Stimulated activated naive B cell treated with anti-CD40 and anti-IgM and Interleukin-4, amounts not matched to agents 10 μg/mL and 1 μg/mL and 100 μg/mL, for 72 hours (primary cell): ENCODE data around the gene USP36.

ENCODE experiments used
- ATAC-seq, 2 donors: fragments of 150-1000 bp; cut with Tn5 transposase; replicated peaks; 2 replicates each; pipeline ENCODE4 v1.10.0; 2021; ENCODE audit warnings: moderate library complexity in 1 of 2
- DNase-seq: peaks from one replicate; pipeline ENCODE4 v3.0.0; 2021
- H3K27ac Mint-ChIP-seq: one replicate; pipeline ENCODE4 v1.8.0; 2022; ENCODE audit warnings: mild to moderate bottlenecking, mixed read lengths
- H3K27me3 Mint-ChIP-seq, 2 donors: one replicate each; pipeline ENCODE4 v1.8.0; 2022; ENCODE audit warnings: mixed read lengths in 2 of 2
- H3K36me3 Mint-ChIP-seq, 2 donors: one replicate each; pipeline ENCODE4 v1.8.0; 2022; ENCODE audit warnings: mixed read lengths in 2 of 2, mild to moderate bottlenecking in 1 of 2
- H3K4me1 Mint-ChIP-seq, 2 donors: one replicate each; pipeline ENCODE4 v1.8.0; 2022; ENCODE audit warnings: mixed read lengths in 2 of 2, mild to moderate bottlenecking in 1 of 2
- H3K4me3 Mint-ChIP-seq, 2 donors: one replicate each; pipeline ENCODE4 v1.8.0; 2022; ENCODE audit warnings: mild to moderate bottlenecking in 2 of 2, mixed read lengths in 2 of 2, moderate library complexity in 1 of 2
- H3K9me3 Mint-ChIP-seq, 2 donors: one replicate each; pipeline ENCODE4 v1.8.0; 2022; ENCODE audit warnings: mixed read lengths in 2 of 2, mild to moderate bottlenecking in 1 of 2

USP36 gene

GRCh38 chr17:78804777-78805176 is 35.8 kb downstream of the USP36 start:
- Mint-ChIP-seq H3K36me3 (peaks cover 70 to 71% of the 10 kb centered on the region in 2 donors), H3K27me3 (no peaks in the 10 kb centered on the region), H3K9me3 (no peaks in the 10 kb centered on the region), H3K4me3 (no peak overlapping the region), H3K27ac (peak overlapping the region; percentile 6), H3K4me1 (peaks cover 27 to 35% of the 10 kb centered on the region in 2 donors)
- no peak for DNase-seq
- ATAC-seq: no peak

- Mint-ChIP-seq H3K27me3 (no peaks in the 10 kb centered on the region), H3K36me3 (peaks cover 76% of the 10 kb centered on the region in 2 donors), H3K9me3 (no peaks in the 10 kb centered on the region), H3K4me1 (peaks cover 37 to 40% of the 10 kb centered on the region in 2 donors), H3K27ac (peak overlapping the region; percentile 72), H3K4me3 (no peak overlapping the region)
- ATAC-seq: no peak
- DNase-seq: no peak
Measured at GRCh38 chr17:78803186-78803845, 37.3 kb downstream of the USP36 start.

GRCh38 chr17:78802459-78802858 is 38.2 kb downstream of the USP36 start:
- peaks cover 76 to 84% of the 10 kb centered on the region in 2 donors for H3K36me3 Mint-ChIP-seq
- H3K4me3 Mint-ChIP-seq: no peak overlapping the region
- peak overlapping the region; percentile 3 for H3K27ac Mint-ChIP-seq

GRCh38 chr17:78802008-78802407 is 38.6 kb downstream of the USP36 start:
- no peaks in the 10 kb centered on the region for H3K27me3 Mint-ChIP-seq
- DNase-seq (no peak), ATAC-seq (no peak)
- peaks cover 34% of the 10 kb centered on the region in 2 donors for H3K4me1 Mint-ChIP-seq
- H3K9me3 Mint-ChIP-seq: no peaks in the 10 kb centered on the region
- peaks cover 75 to 82% of the 10 kb centered on the region in 2 donors for H3K36me3 Mint-ChIP-seq
- H3K4me3 Mint-ChIP-seq: no peak overlapping the region
- no peak overlapping the region for H3K27ac Mint-ChIP-seq

More at GRCh38 chr17:78802459-78802858, 38.2 kb downstream of the USP36 start:
- Mint-ChIP-seq H3K4me1 (peaks cover 37 to 39% of the 10 kb centered on the region in 2 donors), H3K27me3 (no peaks in the 10 kb centered on the region), H3K9me3 (no peaks in the 10 kb centered on the region)
- DNase-seq: no peak
- ATAC-seq: no peak

GRCh38 chr17:78800132-78800931 is 40.3 kb downstream of the USP36 start:
- DNase-seq (no peak), ATAC-seq (no peak)
- Mint-ChIP-seq H3K4me1 (peaks cover 18 to 19% of the 10 kb centered on the region in 2 donors), H3K27me3 (no peaks in the 10 kb centered on the region), H3K36me3 (peaks cover 72 to 82% of the 10 kb centered on the region in 2 donors), H3K9me3 (no peaks in the 10 kb centered on the region), H3K27ac (peak overlapping the region; percentile 20), H3K4me3 (no peak overlapping the region)

- Mint-ChIP-seq H3K4me1 (peaks cover 16 to 17% of the 10 kb centered on the region in 2 donors), H3K36me3 (peaks cover 74 to 87% of the 10 kb centered on the region in 2 donors), H3K27ac (peak overlapping the region; percentile 91), H3K27me3 (no peaks in the 10 kb centered on the region), H3K4me3 (no peak overlapping the region), H3K9me3 (no peaks in the 10 kb centered on the region)
- DNase-seq (no peak), ATAC-seq (peak; percentile 66 to 74)
Measured at GRCh38 chr17:78798695-78799559, 41.7 kb downstream of the USP36 start.

- Mint-ChIP-seq H3K27ac (peak overlapping the region; percentile 91), H3K4me1 (peaks cover 18 to 19% of the 10 kb centered on the region in 2 donors)
- ATAC-seq: no peak
Measured at GRCh38 chr17:78797691-78798585, 42.7 kb downstream of the USP36 start.

GRCh38 chr17:78797213-78797612 is 43.4 kb downstream of the USP36 start:
- ATAC-seq: no peak
- H3K27ac Mint-ChIP-seq: no peak overlapping the region
- peaks cover 18 to 21% of the 10 kb centered on the region in 2 donors for H3K4me1 Mint-ChIP-seq
- H3K36me3 Mint-ChIP-seq: peaks cover 66 to 86% of the 10 kb centered on the region in 2 donors
- no peaks in the 10 kb centered on the region for H3K27me3 Mint-ChIP-seq
- no peaks in the 10 kb centered on the region for H3K9me3 Mint-ChIP-seq
- H3K4me3 Mint-ChIP-seq: no peak overlapping the region
- no peak for DNase-seq

More at GRCh38 chr17:78797691-78798585, 42.7 kb downstream of the USP36 start:
- Mint-ChIP-seq H3K36me3 (peaks cover 73 to 89% of the 10 kb centered on the region in 2 donors), H3K27me3 (no peaks in the 10 kb centered on the region), H3K4me3 (peak overlapping the region in 1 of 2 donors; percentile 2), H3K9me3 (no peaks in the 10 kb centered on the region)
- no peak for DNase-seq

GRCh38 chr17:78796517-78796900 is 44.1 kb downstream of the USP36 start:
- no peaks in the 10 kb centered on the region for H3K27me3 Mint-ChIP-seq
- H3K4me1 Mint-ChIP-seq: peaks cover 18 to 27% of the 10 kb centered on the region in 2 donors
- no peak overlapping the region for H3K4me3 Mint-ChIP-seq
- no peak for DNase-seq
- H3K9me3 Mint-ChIP-seq: no peaks in the 10 kb centered on the region
- no peak overlapping the region for H3K27ac Mint-ChIP-seq
- H3K36me3 Mint-ChIP-seq: peaks cover 68 to 90% of the 10 kb centered on the region in 2 donors
- no peak for ATAC-seq

- H3K4me3 Mint-ChIP-seq: no peak overlapping the region
- no peak for ATAC-seq
- H3K27me3 Mint-ChIP-seq: no peaks in the 10 kb centered on the region
- no peaks in the 10 kb centered on the region for H3K9me3 Mint-ChIP-seq
- no peak overlapping the region for H3K27ac Mint-ChIP-seq
- DNase-seq: no peak
- H3K36me3 Mint-ChIP-seq: peaks cover 65 to 88% of the 10 kb centered on the region in 2 donors
- H3K4me1 Mint-ChIP-seq: peaks cover 15 to 28% of the 10 kb centered on the region in 2 donors
Measured at GRCh38 chr17:78795861-78796516, 44.6 kb downstream of the USP36 start.

GRCh38 chr17:78794864-78795640 is 45.6 kb downstream of the USP36 start:
- ATAC-seq (no peak), DNase-seq (no peak)
- Mint-ChIP-seq H3K4me1 (peaks cover 12 to 22% of the 10 kb centered on the region in 2 donors), H3K27ac (no peak overlapping the region), H3K9me3 (no peaks in the 10 kb centered on the region), H3K4me3 (no peak overlapping the region), H3K27me3 (no peaks in the 10 kb centered on the region), H3K36me3 (peaks cover 59 to 82% of the 10 kb centered on the region in 2 donors)

GRCh38 chr17:78794399-78794798 is 46.2 kb downstream of the USP36 start:
- H3K4me1 Mint-ChIP-seq: peaks cover 11 to 27% of the 10 kb centered on the region in 2 donors
- H3K4me3 Mint-ChIP-seq: no peak overlapping the region
- H3K27ac Mint-ChIP-seq: peak overlapping the region; percentile 79
- DNase-seq: no peak
- H3K27me3 Mint-ChIP-seq: no peaks in the 10 kb centered on the region
- H3K9me3 Mint-ChIP-seq: no peaks in the 10 kb centered on the region
- no peak for ATAC-seq
- peaks cover 54 to 75% of the 10 kb centered on the region in 2 donors for H3K36me3 Mint-ChIP-seq
